K562 (cell line): Measurements from ENCODE around the gene RBKS. TPM values are rescaled to one million over a fixed set of nuclear protein-coding genes. Genes with fewer than 3 reads are reported as not detected.

Experiments used
- ATAC-seq: fragments of 200-7000 bp; cut with Tn5 transposase; 3 replicates; pipeline ENCODE4 v1.9.1; 2020; ENCODE audit warnings: moderate library complexity
- BruUV-seq: library from RNA; stranded (reverse); fragments of 400-500 nt; replicated peaks from 2 replicates; lab custom pipeline; 2021; lab: Mats Ljungman, UMichigan
- CTCF ChIA-PET: fragments of 300-600 bp; formaldehyde crosslinking; extraction: SDS; loops from one replicate; lab custom pipeline; 2021; ENCODE audit warnings: low intra/inter-chr PET ratio; lab: Yijun Ruan, JAX
- POLR2A ChIA-PET: fragments of 300-600, 350-650 bp; sonication (Branson Sonifier 250); formaldehyde crosslinking; extraction: SDS; loops from one replicate; lab custom pipeline; 2021; ENCODE audit warnings: antibody characterized with exemption, inconsistent platforms; lab: Yijun Ruan, JAX
- DNase-seq, 4 experiments: peaks; one replicate each; pipeline versions ENCODE4 v3.0.0 to v3.0.0-alpha.2; 2011 to 2018; ENCODE audit warnings: low spot score in 3 of 4, mixed read lengths in 3 of 4; ENCODE audit errors: extremely low read depth in 1 of 4
- FAIRE-seq: peaks from 2 replicates; lab custom pipeline; 2011; peaks lifted over from hg19 to GRCh38; lab: Jason Lieb, UNC
- H2AFZ ChIP-seq: 2 replicates; pipeline ENCODE4 v1.6.0; 2011; ENCODE audit warnings: low read depth, low read length, control low read depth, inconsistent platforms
- H3K27ac ChIP-seq: fragments of 200-600 bp; 3 replicates; pipeline ENCODE4 v1.8.0; 2011; ENCODE audit warnings: low read depth, mild to moderate bottlenecking, control low read depth, inconsistent platforms, low read length, moderate library complexity, mixed read lengths; ENCODE audit errors: extremely low read depth
- H3K27me3 ChIP-seq, 2 experiments: fragments of 300-600 bp in 1 of 2; 2 replicates in 1 of 2; 3 replicates in 1 of 2; pipeline versions ENCODE4 v1.6.0 to v1.8.0; 2011; ENCODE audit warnings: inconsistent platforms in 2 of 2, low read length in 2 of 2, mild to moderate bottlenecking in 1 of 2, mixed read lengths in 1 of 2, moderate library complexity in 1 of 2; ENCODE audit not compliant: control insufficient read depth in 2 of 2, insufficient read depth in 2 of 2
- H3K36me3 ChIP-seq: fragments of 300-600 bp; 3 replicates; pipeline ENCODE4 v1.8.0; 2011; ENCODE audit warnings: mild to moderate bottlenecking, low read length, inconsistent platforms; ENCODE audit not compliant: control insufficient read depth, insufficient read depth
- H3K4me1 ChIP-seq, 2 experiments: fragments of 200-600 bp in 1 of 2; replicated peaks in 1 of 2; 2 replicates in 1 of 2; 3 replicates in 1 of 2; pipeline versions ENCODE4 v1.5.1 to v1.8.0; 2011; ENCODE audit warnings: inconsistent platforms in 2 of 2, low read length in 2 of 2, mild to moderate bottlenecking in 1 of 2, mixed read lengths in 1 of 2, moderate library complexity in 1 of 2; ENCODE audit not compliant: control insufficient read depth in 2 of 2, insufficient read depth in 2 of 2
- H3K4me2 ChIP-seq: 2 replicates; pipeline ENCODE4 v1.6.1; 2011; ENCODE audit warnings: low read length, control low read depth, inconsistent platforms, mixed read lengths; ENCODE audit not compliant: insufficient read depth
- H3K4me3 ChIP-seq: fragments of 200-600 bp; sonication (generic), shearing (Covaris generic); 2 replicates; pipeline ENCODE4 v1.5.1; 2016; ENCODE audit warnings: control low read depth, inconsistent platforms
- H3K79me2 ChIP-seq: fragments of 200-600 bp; 3 replicates; pipeline ENCODE4 v1.8.0; 2011; ENCODE audit warnings: low read length, inconsistent platforms; ENCODE audit not compliant: control insufficient read depth, insufficient read depth
- H3K9ac ChIP-seq, 2 experiments: 2 replicates each; pipeline versions ENCODE4 v1.6.0 to v1.6.1; 2011; ENCODE audit warnings: low read depth in 2 of 2, low read length in 2 of 2, control low read depth in 1 of 2, inconsistent platforms in 1 of 2, mild to moderate bottlenecking in 1 of 2, mixed read lengths in 1 of 2; ENCODE audit not compliant: insufficient read depth in 1 of 2
- H3K9me1 ChIP-seq: one replicate; pipeline ENCODE4 v1.6.0; 2011; ENCODE audit warnings: inconsistent platforms, mild to moderate bottlenecking, low read length, moderate library complexity; ENCODE audit not compliant: control insufficient read depth, insufficient read depth
- H3K9me3 ChIP-seq: replicated peaks from 2 replicates; pipeline ENCODE4 v1.5.1; 2011; ENCODE audit warnings: low read depth, low read length, inconsistent platforms; ENCODE audit not compliant: control insufficient read depth, insufficient read depth
- H4K20me1 ChIP-seq: replicated peaks from 2 replicates; pipeline ENCODE4 v1.6.1; 2011; ENCODE audit warnings: low read length, inconsistent platforms, mixed read lengths; ENCODE audit not compliant: control insufficient read depth, insufficient read depth
- BACH1 ChIP-seq: fragments of 200-800 bp; sonication (Bioruptor generic); IDR thresholded peaks from 2 replicates; pipeline ENCODE4 v1.6.1; 2016; ENCODE audit warnings: missing genetic modification characterization, missing compliant biosample characterization
- C11orf30 ChIP-seq: fragments of 450-650 bp; IDR thresholded peaks from 2 replicates; pipeline ENCODE4 v1.6.1; 2016; ENCODE audit warnings: low read depth, mild to moderate bottlenecking
- GABPA ChIP-seq: fragments of 200-800 bp; sonication (Bioruptor generic); conservative IDR thresholded peaks from 2 replicates; pipeline ENCODE4 v1.6.1; 2016; ENCODE audit warnings: low read depth, missing genetic modification characterization, missing compliant biosample characterization
- MAFF ChIP-seq: IDR thresholded peaks from 2 replicates; pipeline ENCODE4 v1.6.1; 2012; ENCODE audit warnings: low read length, improper control_type of control experiment
- MAFG ChIP-seq: fragments of 450-650 bp; conservative IDR thresholded peaks from 2 replicates; pipeline ENCODE4 v1.6.1; 2016; ENCODE audit warnings: missing genetic modification characterization, missing compliant biosample characterization
- MAFK ChIP-seq: IDR thresholded peaks from 2 replicates; pipeline ENCODE4 v1.6.1; 2011; ENCODE audit warnings: low read length, improper control_type of control experiment
- NFE2 ChIP-seq: IDR thresholded peaks from 2 replicates; pipeline ENCODE4 v1.6.1; 2014; ENCODE audit warnings: antibody characterized with exemption, low read depth
- NFE2L1 ChIP-seq: fragments of 450-650 bp; IDR thresholded peaks from 2 replicates; pipeline ENCODE4 v1.6.1; 2016; ENCODE audit warnings: missing genetic modification characterization, low read depth, mild to moderate bottlenecking, missing compliant biosample characterization, moderate library complexity, borderline replicate concordance
- RREB1 ChIP-seq: fragments of 250-450 bp; sonication (Bioruptor Pico); IDR thresholded peaks from 2 replicates; pipeline ENCODE4 v1.4.0; 2020
- ZNF316 ChIP-seq: fragments of 450-650 bp; IDR thresholded peaks from 2 replicates; pipeline ENCODE4 v1.6.1; 2016
- ZNF592 ChIP-seq: fragments of 450-650 bp; IDR thresholded peaks from 2 replicates; pipeline ENCODE4 v1.6.1; 2017; ENCODE audit warnings: antibody characterized with exemption, mild to moderate bottlenecking
- in situ Hi-C: fragments of 300-500 bp; cut with MboI; formaldehyde crosslinking; loops from 4 replicates; pipeline ENCODE4 v1.15.0; 2018; ENCODE audit warnings: inconsistent platforms, mixed read lengths
- intact Hi-C: fragments of 100-400 bp; cut with micrococcal nuclease; formaldehyde crosslinking; loops from 2 replicates; pipeline ENCODE4 v1.14.2; 2022
- polyA plus RNA-seq, 8 experiments: library from polyadenylated mRNA; depleted of rRNA in 4 of 8; stranded (reverse) in 5 of 8; unstranded in 3 of 8; fragments of >200 nt; fragmentation: Nextera tagmentation in 2 of 8; fragmentation: Illumina TruSeq in 1 of 8; extraction: Ambion mirVana in 2 of 8; extraction: Trizol in 1 of 8; gene quantifications; 2 replicates each; pipeline versions ENCODE4 v1.2.1 to v1.2.3, GENCODE V29; 2011 to 2014; ENCODE audit warnings: inconsistent platforms in 1 of 8, missing spikeins in 1 of 8
- total RNA-seq, 7 experiments: library from RNA; depleted of rRNA in 6 of 7; stranded (reverse); fragments of >200 nt in 6 of 7; fragmentation: Illumina TruSeq in 2 of 7; extraction: Trizol in 2 of 7; gene quantifications; 2 replicates each; pipeline versions ENCODE4 v1.2.1 to v1.2.3, GENCODE V29; 2011 to 2021; ENCODE audit warnings: low replicate concordance in 1 of 7

RBKS gene
- total and polyA plus RNA-seq, 9 of the 15 experiments (the other 6 are each of a cell fraction or from before 2014, with no cell fraction given) = 0.06 to 0.39 (median 0.19) TPM

- Histone ChIP-seq H3K4me3 (no peak overlapping the region), H3K9me3 (no peaks in the 10 kb centered on the region)
- CTCF ChIA-PET = no interaction called here
- TF ChIP-seq MAFF (peak; percentile 49; the same call in 1 of the 2 replicates), MAFG (tag) (peak; percentile 86), NFE2L1 (tag) (peak; percentile 80), C11orf30 (peak; percentile 57; the same call in 1 of the 2 replicates), NFE2 (peak; percentile 75), GABPA (tag) (no peak), ZNF592 (no peak), MAFK (peak; percentile 50; the same call in 1 of the 2 replicates), BACH1 (tag) (0 out of 2 replicates have a peak, but pooled peaks have one; percentile 40), ZNF316 (peak; percentile 42; the same call in 1 of the 2 replicates), RREB1 (no peak)
- TF ChIP-seq, all 486 proteins: peak for 8
- no peak overlapping the region for H2AFZ ChIP-seq
- H4K20me1 ChIP-seq = no peaks in the 10 kb centered on the region
- H3K36me3 ChIP-seq = no peaks in the 10 kb centered on the region
- ATAC-seq (no peak), DNase-seq (no peak), FAIRE-seq (no peak)
- no peak overlapping the region for H3K9ac ChIP-seq
- intact Hi-C loops = no loop called here
- no peaks in the 10 kb centered on the region for H3K4me1 ChIP-seq
- in situ Hi-C loops = no loop called here
- no peak overlapping the region for H3K4me2 ChIP-seq
- H3K27me3 ChIP-seq = 0 out of 5 replicates have a peak, but pooled peaks cover 0 to 3% of the 10 kb centered on the region in 2 experiments
- no TSS peak for BruUV-seq
- no peaks in the 10 kb centered on the region for H3K79me2 ChIP-seq
- no peaks in the 10 kb centered on the region for H3K9me1 ChIP-seq
- POLR2A ChIA-PET = no interaction called here
- H3K27ac ChIP-seq = no peak overlapping the region
These were observed 34.7 kb downstream of the RBKS start for GRCh38 chr2:27855476-27855875.
